K562 (cell line): ENCODE results near the gene PAX5. TPM values are rescaled to one million over a fixed set of nuclear protein-coding genes. Genes with fewer than 3 reads are reported as not detected.

Experiments used
- ATAC-seq: fragments of 200-7000 bp; cut with Tn5 transposase; 3 replicates; pipeline ENCODE4 v1.9.1; 2020; ENCODE audit warnings: moderate library complexity
- BruUV-seq: library from RNA; stranded (reverse); fragments of 400-500 nt; replicated peaks from 2 replicates; lab custom pipeline; 2021; lab: Mats Ljungman, UMichigan
- CTCF ChIA-PET: fragments of 300-600 bp; formaldehyde crosslinking; extraction: SDS; loops from one replicate; lab custom pipeline; 2021; ENCODE audit warnings: low intra/inter-chr PET ratio; lab: Yijun Ruan, JAX
- POLR2A ChIA-PET: fragments of 300-600, 350-650 bp; sonication (Branson Sonifier 250); formaldehyde crosslinking; extraction: SDS; loops from one replicate; lab custom pipeline; 2021; ENCODE audit warnings: antibody characterized with exemption, inconsistent platforms; lab: Yijun Ruan, JAX
- DNase-seq, 4 experiments: peaks; one replicate each; pipeline versions ENCODE4 v3.0.0 to v3.0.0-alpha.2; 2011 to 2018; ENCODE audit warnings: low spot score in 3 of 4, mixed read lengths in 3 of 4; ENCODE audit errors: extremely low read depth in 1 of 4
- FAIRE-seq: peaks from 2 replicates; lab custom pipeline; 2011; peaks lifted over from hg19 to GRCh38; lab: Jason Lieb, UNC
- H2AFZ ChIP-seq: 2 replicates; pipeline ENCODE4 v1.6.0; 2011; ENCODE audit warnings: low read depth, low read length, control low read depth, inconsistent platforms
- H3K27ac ChIP-seq: fragments of 200-600 bp; 3 replicates; pipeline ENCODE4 v1.8.0; 2011; ENCODE audit warnings: low read depth, mild to moderate bottlenecking, control low read depth, inconsistent platforms, low read length, moderate library complexity, mixed read lengths; ENCODE audit errors: extremely low read depth
- H3K27me3 ChIP-seq, 2 experiments: fragments of 300-600 bp in 1 of 2; 2 replicates in 1 of 2; 3 replicates in 1 of 2; pipeline versions ENCODE4 v1.6.0 to v1.8.0; 2011; ENCODE audit warnings: inconsistent platforms in 2 of 2, low read length in 2 of 2, mild to moderate bottlenecking in 1 of 2, mixed read lengths in 1 of 2, moderate library complexity in 1 of 2; ENCODE audit not compliant: control insufficient read depth in 2 of 2, insufficient read depth in 2 of 2
- H3K36me3 ChIP-seq: fragments of 300-600 bp; 3 replicates; pipeline ENCODE4 v1.8.0; 2011; ENCODE audit warnings: mild to moderate bottlenecking, low read length, inconsistent platforms; ENCODE audit not compliant: control insufficient read depth, insufficient read depth
- H3K4me1 ChIP-seq, 2 experiments: fragments of 200-600 bp in 1 of 2; replicated peaks in 1 of 2; 2 replicates in 1 of 2; 3 replicates in 1 of 2; pipeline versions ENCODE4 v1.5.1 to v1.8.0; 2011; ENCODE audit warnings: inconsistent platforms in 2 of 2, low read length in 2 of 2, mild to moderate bottlenecking in 1 of 2, mixed read lengths in 1 of 2, moderate library complexity in 1 of 2; ENCODE audit not compliant: control insufficient read depth in 2 of 2, insufficient read depth in 2 of 2
- H3K4me2 ChIP-seq: 2 replicates; pipeline ENCODE4 v1.6.1; 2011; ENCODE audit warnings: low read length, control low read depth, inconsistent platforms, mixed read lengths; ENCODE audit not compliant: insufficient read depth
- H3K4me3 ChIP-seq: fragments of 200-600 bp; sonication (generic), shearing (Covaris generic); 2 replicates; pipeline ENCODE4 v1.5.1; 2016; ENCODE audit warnings: control low read depth, inconsistent platforms
- H3K79me2 ChIP-seq: fragments of 200-600 bp; 3 replicates; pipeline ENCODE4 v1.8.0; 2011; ENCODE audit warnings: low read length, inconsistent platforms; ENCODE audit not compliant: control insufficient read depth, insufficient read depth
- H3K9ac ChIP-seq, 2 experiments: 2 replicates each; pipeline versions ENCODE4 v1.6.0 to v1.6.1; 2011; ENCODE audit warnings: low read depth in 2 of 2, low read length in 2 of 2, control low read depth in 1 of 2, inconsistent platforms in 1 of 2, mild to moderate bottlenecking in 1 of 2, mixed read lengths in 1 of 2; ENCODE audit not compliant: insufficient read depth in 1 of 2
- H3K9me1 ChIP-seq: one replicate; pipeline ENCODE4 v1.6.0; 2011; ENCODE audit warnings: inconsistent platforms, mild to moderate bottlenecking, low read length, moderate library complexity; ENCODE audit not compliant: control insufficient read depth, insufficient read depth
- H3K9me3 ChIP-seq: replicated peaks from 2 replicates; pipeline ENCODE4 v1.5.1; 2011; ENCODE audit warnings: low read depth, low read length, inconsistent platforms; ENCODE audit not compliant: control insufficient read depth, insufficient read depth
- H4K20me1 ChIP-seq: replicated peaks from 2 replicates; pipeline ENCODE4 v1.6.1; 2011; ENCODE audit warnings: low read length, inconsistent platforms, mixed read lengths; ENCODE audit not compliant: control insufficient read depth, insufficient read depth
- ETV1 ChIP-seq: fragments of 450-650 bp; conservative IDR thresholded peaks from 2 replicates; pipeline ENCODE4 v1.6.1; 2016; ENCODE audit warnings: missing genetic modification characterization, control low read depth, low read depth, missing compliant biosample characterization
- FOXK2 ChIP-seq, 2 experiments: fragments of 450-650 bp; IDR thresholded peaks in 1 of 2; conservative IDR thresholded peaks in 1 of 2; 2 replicates each; pipeline ENCODE4 v1.6.1; 2016; ENCODE audit warnings: low read depth in 2 of 2, mild to moderate bottlenecking in 1 of 2
- HDAC8 ChIP-seq: fragments of 450-650 bp; IDR thresholded peaks from 2 replicates; pipeline ENCODE4 v1.6.1; 2016; ENCODE audit warnings: mild to moderate bottlenecking, missing genetic modification characterization, moderate library complexity, missing compliant biosample characterization
- MCM2 ChIP-seq: fragments of 450-650 bp; IDR thresholded peaks from 2 replicates; pipeline ENCODE4 v1.6.1; 2017; ENCODE audit warnings: low read depth, mild to moderate bottlenecking
- NFE2L1 ChIP-seq: fragments of 450-650 bp; IDR thresholded peaks from 2 replicates; pipeline ENCODE4 v1.6.1; 2016; ENCODE audit warnings: missing genetic modification characterization, low read depth, mild to moderate bottlenecking, missing compliant biosample characterization, moderate library complexity, borderline replicate concordance
- NR2C1 ChIP-seq, 2 experiments: fragments of 450-650 bp; IDR thresholded peaks; 2 replicates each; pipeline ENCODE4 v1.6.1; 2017; ENCODE audit warnings: mild to moderate bottlenecking in 2 of 2, antibody characterized with exemption in 1 of 2, inconsistent platforms in 1 of 2, missing compliant biosample characterization in 1 of 2, missing genetic modification characterization in 1 of 2
- NR2C2 ChIP-seq, 2 experiments: fragments of 200-800 bp in 1 of 2; sonication (Bioruptor generic) in 1 of 2; sonication (generic) in 1 of 2; formaldehyde crosslinking in 1 of 2; IDR thresholded peaks; 2 replicates each; pipeline versions ENCODE4 v1.6.1 to v1.8.0; 2016 to 2022; ENCODE audit warnings: mild to moderate bottlenecking in 1 of 2, missing compliant biosample characterization in 1 of 2, missing genetic modification characterization in 1 of 2, missing genetic modification reagents in 1 of 2
- PHF21A ChIP-seq: fragments of 450-650 bp; IDR thresholded peaks from 2 replicates; pipeline ENCODE4 v1.6.1; 2017; ENCODE audit warnings: low read depth, borderline replicate concordance
- RBM22 ChIP-seq: fragments of 200-400 bp; formaldehyde crosslinking; IDR thresholded peaks from 2 replicates; pipeline ENCODE4 v1.6.1; 2018; ENCODE audit warnings: low read length, low read depth; ENCODE audit not compliant: poor library complexity, severe bottlenecking
- SIN3B ChIP-seq: fragments of 450-650 bp; IDR thresholded peaks from 2 replicates; pipeline ENCODE4 v1.6.1; 2017; ENCODE audit warnings: low read depth, mild to moderate bottlenecking, moderate library complexity
- ZFX ChIP-seq: sonication (generic); formaldehyde crosslinking; IDR thresholded peaks from 2 replicates; pipeline ENCODE4 v1.8.0; 2022; ENCODE audit warnings: mild to moderate bottlenecking, missing genetic modification reagents, moderate library complexity
- ZNF311 ChIP-seq: fragments of 250-450 bp; sonication (Bioruptor Pico); IDR thresholded peaks from 2 replicates; pipeline ENCODE4 v1.4.0; 2020; ENCODE audit warnings: mild to moderate bottlenecking, moderate library complexity
- ZNF77 ChIP-seq: fragments of 250-450 bp; sonication (Bioruptor Pico); IDR thresholded peaks from 2 replicates; pipeline ENCODE4 v1.5.0; 2020
- ZNF830 ChIP-seq: fragments of 250-450 bp; sonication (Bioruptor Pico); IDR thresholded peaks from 2 replicates; pipeline ENCODE4 v1.5.0; 2021; ENCODE audit warnings: mild to moderate bottlenecking
- ZSCAN29 ChIP-seq: fragments of 450-650 bp; IDR thresholded peaks from 2 replicates; pipeline ENCODE4 v1.6.1; 2017
- WGBS: fragments of 100-300 bp; shearing (Covaris generic); methylation state at CpG from one replicate; pipeline ENCODE4 v1.1.6; 2016; ENCODE audit warnings: low coverage, mixed read lengths; ENCODE audit not compliant: insufficient coverage; ENCODE audit errors: missing lambda C conversion rate; 5-methylcytosine and 5-hydroxymethylcytosine counted together
- in situ Hi-C: fragments of 300-500 bp; cut with MboI; formaldehyde crosslinking; loops from 4 replicates; pipeline ENCODE4 v1.15.0; 2018; ENCODE audit warnings: inconsistent platforms, mixed read lengths
- intact Hi-C: fragments of 100-400 bp; cut with micrococcal nuclease; formaldehyde crosslinking; loops from 2 replicates; pipeline ENCODE4 v1.14.2; 2022
- polyA plus RNA-seq, 8 experiments: library from polyadenylated mRNA; depleted of rRNA in 4 of 8; stranded (reverse) in 5 of 8; unstranded in 3 of 8; fragments of >200 nt; fragmentation: Nextera tagmentation in 2 of 8; fragmentation: Illumina TruSeq in 1 of 8; extraction: Ambion mirVana in 2 of 8; extraction: Trizol in 1 of 8; gene quantifications; 2 replicates each; pipeline versions ENCODE4 v1.2.1 to v1.2.3, GENCODE V29; 2011 to 2014; ENCODE audit warnings: inconsistent platforms in 1 of 8, missing spikeins in 1 of 8
- total RNA-seq, 7 experiments: library from RNA; depleted of rRNA in 6 of 7; stranded (reverse); fragments of >200 nt in 6 of 7; fragmentation: Illumina TruSeq in 2 of 7; extraction: Trizol in 2 of 7; gene quantifications; 2 replicates each; pipeline versions ENCODE4 v1.2.1 to v1.2.3, GENCODE V29; 2011 to 2021; ENCODE audit warnings: low replicate concordance in 1 of 7
- TF ChIP-seq, protein P1 (sequence below): fragments of 200-800 bp; sonication (Bioruptor generic); IDR thresholded peaks from 2 replicates; pipeline ENCODE4 v1.6.1; 2017; ENCODE audit warnings: missing genetic modification characterization, missing compliant biosample characterization
- TF ChIP-seq, protein P2 (sequence below): fragments of 250-450 bp; sonication (Bioruptor Pico); IDR thresholded peaks from 2 replicates; pipeline ENCODE4 v1.5.0; 2021; ENCODE audit warnings: mild to moderate bottlenecking, borderline replicate concordance
- TF ChIP-seq, protein P3 (sequence below): sonication (generic); formaldehyde crosslinking; IDR thresholded peaks from 2 replicates; pipeline ENCODE4 v1.4.0; 2020; ENCODE audit warnings: mild to moderate bottlenecking, missing genetic modification reagents

The PAX5 gene
- total and polyA plus RNA-seq, 9 of the 15 experiments (the other 6 are each of a cell fraction or from before 2014, with no cell fraction given), result 0.03 to 0.09 TPM; not detected in 7

DNA sequence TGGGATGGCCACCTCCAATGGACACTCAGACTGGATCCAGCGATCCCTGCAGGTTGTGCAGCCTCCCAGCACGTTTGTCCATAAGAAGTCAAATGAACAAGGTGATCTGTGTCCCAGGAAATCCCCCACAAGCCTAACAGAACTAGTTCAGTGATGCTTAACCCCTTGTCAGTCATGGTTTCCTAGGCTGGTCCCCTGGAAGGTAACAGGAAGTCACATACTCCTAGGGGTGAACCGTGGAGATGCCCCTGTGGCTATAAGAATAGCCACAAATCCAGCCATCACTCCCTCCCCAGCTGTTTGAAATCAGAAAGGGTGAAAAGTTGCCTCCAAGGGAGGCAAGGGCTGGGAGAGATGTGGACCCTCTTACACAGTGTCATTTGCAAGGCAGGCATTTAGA lies 22.5 kb downstream of the PAX5 start:
- no TSS peak for BruUV-seq
- Histone ChIP-seq H4K20me1 (no peaks in the 10 kb centered on the region), H3K36me3 (no peaks in the 10 kb centered on the region), H3K27me3 (peaks cover 13 to 37% of the 10 kb centered on the region in 2 experiments; a peak in 4 of 5 replicates), H3K4me3 (no peak overlapping the region), H3K27ac (no peak overlapping the region), H3K9ac (no peak overlapping the region), H3K4me1 (no peaks in the 10 kb centered on the region), H3K9me1 (peaks cover 4% of the 10 kb centered on the region), H3K4me2 (no peak overlapping the region), H2AFZ (no peak overlapping the region), H3K9me3 (no peaks in the 10 kb centered on the region), H3K79me2 (no peaks in the 10 kb centered on the region)
- DNase-seq (no peak), ATAC-seq (no peak), FAIRE-seq (no peak)
- in situ Hi-C loops, result no loop called here
- CTCF ChIA-PET, result no interaction called here
- POLR2A ChIA-PET, result no interaction called here
- no peak for TF ChIP-seq ZFX
- TF ChIP-seq, protein P1, sequence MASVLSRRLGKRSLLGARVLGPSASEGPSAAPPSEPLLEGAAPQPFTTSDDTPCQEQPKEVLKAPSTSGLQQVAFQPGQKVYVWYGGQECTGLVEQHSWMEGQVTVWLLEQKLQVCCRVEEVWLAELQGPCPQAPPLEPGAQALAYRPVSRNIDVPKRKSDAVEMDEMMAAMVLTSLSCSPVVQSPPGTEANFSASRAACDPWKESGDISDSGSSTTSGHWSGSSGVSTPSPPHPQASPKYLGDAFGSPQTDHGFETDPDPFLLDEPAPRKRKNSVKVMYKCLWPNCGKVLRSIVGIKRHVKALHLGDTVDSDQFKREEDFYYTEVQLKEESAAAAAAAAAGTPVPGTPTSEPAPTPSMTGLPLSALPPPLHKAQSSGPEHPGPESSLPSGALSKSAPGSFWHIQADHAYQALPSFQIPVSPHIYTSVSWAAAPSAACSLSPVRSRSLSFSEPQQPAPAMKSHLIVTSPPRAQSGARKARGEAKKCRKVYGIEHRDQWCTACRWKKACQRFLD, result no peak
- no peak for TF ChIP-seq ZNF311 (CRISPR knock-in tag)
- no peak for TF ChIP-seq MCM2
- TF ChIP-seq, protein P2, sequence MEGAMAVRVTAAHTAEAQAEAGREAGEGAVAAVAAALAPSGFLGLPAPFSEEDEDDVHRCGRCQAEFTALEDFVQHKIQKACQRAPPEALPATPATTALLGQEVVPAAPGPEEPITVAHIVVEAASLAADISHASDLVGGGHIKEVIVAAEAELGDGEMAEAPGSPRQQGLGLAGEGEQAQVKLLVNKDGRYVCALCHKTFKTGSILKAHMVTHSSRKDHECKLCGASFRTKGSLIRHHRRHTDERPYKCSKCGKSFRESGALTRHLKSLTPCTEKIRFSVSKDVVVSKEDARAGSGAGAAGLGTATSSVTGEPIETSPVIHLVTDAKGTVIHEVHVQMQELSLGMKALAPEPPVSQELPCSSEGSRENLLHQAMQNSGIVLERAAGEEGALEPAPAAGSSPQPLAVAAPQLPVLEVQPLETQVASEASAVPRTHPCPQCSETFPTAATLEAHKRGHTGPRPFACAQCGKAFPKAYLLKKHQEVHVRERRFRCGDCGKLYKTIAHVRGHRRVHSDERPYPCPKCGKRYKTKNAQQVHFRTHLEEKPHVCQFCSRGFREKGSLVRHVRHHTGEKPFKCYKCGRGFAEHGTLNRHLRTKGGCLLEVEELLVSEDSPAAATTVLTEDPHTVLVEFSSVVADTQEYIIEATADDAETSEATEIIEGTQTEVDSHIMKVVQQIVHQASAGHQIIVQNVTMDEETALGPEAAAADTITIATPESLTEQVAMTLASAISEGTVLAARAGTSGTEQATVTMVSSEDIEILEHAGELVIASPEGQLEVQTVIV, result no peak
- TF ChIP-seq NFE2L1 (tag), result no peak
- no peak for TF ChIP-seq FOXK2 (conservative IDR thresholded peaks at IDR 0.05 in 1 of 2, IDR thresholded peaks at IDR 0.05 in 1 of 2; ENCODE audit: low read depth in 2 of 2)
- TF ChIP-seq ZNF830, result no peak
- no peak for TF ChIP-seq ZNF77
- no peak for TF ChIP-seq NR2C2 (CRISPR knock-in tag; IDR thresholded peaks at IDR 0.05)
- no peak for TF ChIP-seq NR2C2 (tag; IDR thresholded peaks at IDR 0.05)
- no peak for TF ChIP-seq ZSCAN29
- no peak for TF ChIP-seq NR2C1 (IDR thresholded peaks at IDR 0.05)
- no peak for TF ChIP-seq NR2C1 (tag; IDR thresholded peaks at IDR 0.05)
- no peak for TF ChIP-seq HDAC8 (tag)
- TF ChIP-seq RBM22, result no peak
- TF ChIP-seq PHF21A, result no peak
- TF ChIP-seq SIN3B, result no peak
- TF ChIP-seq ETV1, result no peak
- TF ChIP-seq, protein P3, sequence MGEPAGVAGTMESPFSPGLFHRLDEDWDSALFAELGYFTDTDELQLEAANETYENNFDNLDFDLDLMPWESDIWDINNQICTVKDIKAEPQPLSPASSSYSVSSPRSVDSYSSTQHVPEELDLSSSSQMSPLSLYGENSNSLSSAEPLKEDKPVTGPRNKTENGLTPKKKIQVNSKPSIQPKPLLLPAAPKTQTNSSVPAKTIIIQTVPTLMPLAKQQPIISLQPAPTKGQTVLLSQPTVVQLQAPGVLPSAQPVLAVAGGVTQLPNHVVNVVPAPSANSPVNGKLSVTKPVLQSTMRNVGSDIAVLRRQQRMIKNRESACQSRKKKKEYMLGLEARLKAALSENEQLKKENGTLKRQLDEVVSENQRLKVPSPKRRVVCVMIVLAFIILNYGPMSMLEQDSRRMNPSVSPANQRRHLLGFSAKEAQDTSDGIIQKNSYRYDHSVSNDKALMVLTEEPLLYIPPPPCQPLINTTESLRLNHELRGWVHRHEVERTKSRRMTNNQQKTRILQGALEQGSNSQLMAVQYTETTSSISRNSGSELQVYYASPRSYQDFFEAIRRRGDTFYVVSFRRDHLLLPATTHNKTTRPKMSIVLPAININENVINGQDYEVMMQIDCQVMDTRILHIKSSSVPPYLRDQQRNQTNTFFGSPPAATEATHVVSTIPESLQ (CRISPR knock-in tag), result no peak
- intact Hi-C loops, result no loop called here
- WGBS, result 5% methylated on average over 3 of the region's 3 CpGs
